ENCODE data around the gene GET4.

DNA sequence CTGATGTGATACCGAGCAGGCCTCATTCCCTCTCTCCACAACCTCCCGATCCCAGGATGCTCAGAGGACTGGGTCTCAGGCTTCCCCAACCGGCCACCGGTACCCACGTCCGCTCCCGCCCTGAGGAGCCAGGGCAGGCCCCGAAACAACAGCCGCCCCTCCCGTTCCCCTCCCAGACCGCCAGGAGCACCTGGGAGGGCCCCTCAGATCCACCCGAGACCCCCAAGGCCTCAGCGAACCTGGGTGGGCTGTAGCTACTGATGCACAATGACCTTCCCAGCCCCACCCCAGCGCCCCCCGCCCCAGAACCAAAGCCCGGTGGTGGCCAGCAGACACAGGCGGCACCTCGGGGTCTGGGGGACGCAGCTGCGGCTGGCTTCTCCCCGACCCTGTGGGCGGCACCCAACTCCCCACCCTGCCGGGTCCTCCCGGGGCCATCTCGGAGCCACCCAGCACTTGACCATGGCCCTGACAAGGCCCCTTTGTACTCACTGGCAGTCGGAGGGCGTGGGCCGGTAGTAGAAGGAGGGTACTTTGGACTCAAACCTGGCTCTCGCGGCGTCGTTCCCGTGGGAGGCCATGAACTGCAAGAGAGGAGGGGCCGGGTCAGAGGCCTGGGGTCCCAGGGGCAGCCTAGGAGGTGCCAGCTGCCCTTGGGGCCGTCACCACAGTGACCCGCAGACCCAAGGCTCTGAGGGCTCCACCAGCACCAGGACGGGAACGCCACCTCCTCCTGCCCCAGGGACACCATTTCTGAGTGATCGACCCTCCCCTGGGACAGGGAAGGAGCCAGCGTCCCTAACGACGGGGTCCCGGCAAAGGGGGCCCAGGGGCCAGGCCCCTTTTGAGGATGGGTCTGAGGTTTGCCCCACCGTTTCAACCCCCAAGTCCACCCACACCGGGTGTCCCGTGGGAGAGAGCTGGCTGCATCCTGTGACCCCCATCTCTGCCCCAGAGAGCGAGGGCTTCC, 50.0 kb downstream of the GET4 start:
- TF ChIP-seq CTCF (IDR thresholded peaks at IDR 0.05; ENCODE audit: low read length) (no peak), EZH2 (optimal IDR thresholded peaks at IDR 0.05; ENCODE audit: low read depth, low read length) (no peak)
